Astrocyte (in vitro differentiated cells and primary cell): ENCODE measurements around the gene COL6A5. TPM values are rescaled to one million over a fixed set of nuclear protein-coding genes. Genes with fewer than 3 reads are reported as not detected.

Source experiments
- DNase-seq: peaks from one replicate; pipeline ENCODE4 v3.0.0-alpha.2; 2010; ENCODE audit warnings: low read depth
- FAIRE-seq: peaks from 2 replicates; lab custom pipeline; 2011; peaks lifted over from hg19 to GRCh38; lab: Jason Lieb, UNC
- H2AFZ ChIP-seq: 2 replicates; pipeline ENCODE4 v1.6.0; 2012; ENCODE audit warnings: low read depth, low read length, inconsistent platforms
- H3K27ac ChIP-seq: 2 replicates; pipeline ENCODE4 v1.5.1; 2011; ENCODE audit warnings: low read depth, low read length, inconsistent platforms
- H3K27me3 ChIP-seq: 2 replicates; pipeline ENCODE4 v1.6.0; 2011; ENCODE audit warnings: low read length, inconsistent platforms; ENCODE audit not compliant: insufficient read depth
- H3K36me3 ChIP-seq: 2 replicates; pipeline ENCODE4 v1.5.1; 2011; ENCODE audit warnings: low read length, inconsistent platforms; ENCODE audit not compliant: insufficient read depth
- H3K4me1 ChIP-seq: 2 replicates; pipeline ENCODE4 v1.5.1; 2011; ENCODE audit warnings: low read length, inconsistent platforms; ENCODE audit not compliant: insufficient read depth
- H3K4me2 ChIP-seq: 2 replicates; pipeline ENCODE4 v1.6.0; 2012; ENCODE audit warnings: low read length, inconsistent platforms
- H3K4me3 ChIP-seq: 2 replicates; pipeline ENCODE4 v1.5.1; 2011; ENCODE audit warnings: low read depth, mild to moderate bottlenecking, low read length, inconsistent platforms; ENCODE audit not compliant: insufficient read depth
- H3K79me2 ChIP-seq: 2 replicates; pipeline ENCODE4 v1.6.0; 2012; ENCODE audit warnings: mild to moderate bottlenecking, low read length, inconsistent platforms; ENCODE audit not compliant: insufficient read depth
- H3K9ac ChIP-seq: 2 replicates; pipeline ENCODE4 v1.6.0; 2012; ENCODE audit warnings: mild to moderate bottlenecking, low read length, inconsistent platforms
- H3K9me3 ChIP-seq: 2 replicates; pipeline ENCODE4 v1.5.1; 2012; ENCODE audit warnings: low read depth, mild to moderate bottlenecking, low read length, inconsistent platforms; ENCODE audit not compliant: insufficient read depth
- H4K20me1 ChIP-seq: 2 replicates; pipeline ENCODE4 v1.6.0; 2012; ENCODE audit warnings: low read length, inconsistent platforms; ENCODE audit not compliant: insufficient read depth
- H3K27ac Mint-ChIP-seq: one replicate; pipeline ENCODE4 v1.8.0; 2021; ENCODE audit warnings: mild to moderate bottlenecking, mixed read lengths; ENCODE audit not compliant: unreplicated experiment
- H3K27me3 Mint-ChIP-seq: one replicate; pipeline ENCODE4 v1.8.0; 2021; ENCODE audit warnings: low read depth, mixed read lengths; ENCODE audit not compliant: unreplicated experiment
- H3K36me3 Mint-ChIP-seq: one replicate; pipeline ENCODE4 v1.8.0; 2021; ENCODE audit warnings: low read depth, mixed read lengths; ENCODE audit not compliant: unreplicated experiment
- H3K4me1 Mint-ChIP-seq: one replicate; pipeline ENCODE4 v1.8.0; 2021; ENCODE audit warnings: low read depth, mixed read lengths; ENCODE audit not compliant: unreplicated experiment
- H3K4me3 Mint-ChIP-seq: one replicate; pipeline ENCODE4 v1.8.0; 2021; ENCODE audit warnings: mild to moderate bottlenecking, moderate library complexity, mixed read lengths; ENCODE audit not compliant: unreplicated experiment
- H3K9me3 Mint-ChIP-seq: one replicate; pipeline ENCODE4 v1.8.0; 2021; ENCODE audit warnings: mild to moderate bottlenecking, mixed read lengths; ENCODE audit not compliant: unreplicated experiment
- CTCF ChIP-seq: IDR thresholded peaks from 2 replicates; pipeline ENCODE4 v1.5.1; 2011; ENCODE audit warnings: low read depth, mild to moderate bottlenecking, inconsistent platforms, low read length, moderate library complexity; ENCODE audit not compliant: insufficient read depth
- EZH2 ChIP-seq: IDR thresholded peaks from 2 replicates; pipeline ENCODE4 v1.6.1; 2012; ENCODE audit warnings: mild to moderate bottlenecking, low read length, inconsistent platforms; ENCODE audit not compliant: insufficient read depth
- total RNA-seq: library from RNA; stranded (reverse); gene quantifications from 2 replicates; pipeline ENCODE4 v1.2.1, GENCODE V29; 2021

Gene COL6A5
- total RNA-seq, 1 donor from 2014 or later: 0.02 TPM

DNA sequence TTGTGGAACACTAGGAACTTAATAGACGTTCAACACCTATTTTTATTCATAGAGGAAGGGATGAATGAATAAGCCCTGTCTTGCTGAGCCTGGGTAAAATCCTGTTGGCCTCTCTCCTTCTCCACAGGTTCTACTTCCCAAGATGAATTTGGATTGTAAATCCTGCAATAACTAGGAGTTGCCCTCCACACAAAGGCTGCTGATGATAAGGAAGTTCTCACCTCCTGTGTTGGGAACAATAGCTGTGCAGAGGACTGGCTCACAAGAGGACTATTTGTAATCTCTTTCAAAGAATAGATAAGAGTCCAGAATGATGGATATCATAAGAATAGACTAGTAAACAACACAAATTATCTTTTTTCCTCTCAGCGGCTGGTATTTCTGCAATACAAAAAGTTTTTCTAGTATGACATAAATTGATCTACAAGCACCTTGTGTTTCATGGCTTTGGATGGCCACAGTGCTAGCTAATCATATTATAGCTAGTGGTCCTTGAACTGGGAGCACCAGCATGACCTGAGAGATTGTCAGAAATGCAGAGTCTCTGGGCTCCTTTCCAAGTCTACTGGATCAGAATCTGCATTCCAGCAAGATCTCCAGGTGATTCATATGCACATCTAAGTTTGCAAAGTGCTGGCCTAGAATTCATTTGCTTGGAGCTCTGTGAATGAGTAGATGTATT lies 143.4 kb downstream of the COL6A5 start:
- DNase-seq (no peak), FAIRE-seq (no peak)
- Histone ChIP-seq H3K79me2 (no peaks in the 10 kb centered on the region), H3K4me2 (no peak overlapping the region), H3K9ac (no peak overlapping the region), H4K20me1 (no peaks in the 10 kb centered on the region), H3K9me3 (no peaks in the 10 kb centered on the region), H2AFZ (no peak overlapping the region), H3K27ac (no peak overlapping the region), H3K4me1 (no peaks in the 10 kb centered on the region), H3K27me3 (no peaks in the 10 kb centered on the region), H3K4me3 (no peak overlapping the region), H3K36me3 (no peaks in the 10 kb centered on the region)
- H3K4me3 Mint-ChIP-seq: no peak overlapping the region
- no peaks in the 10 kb centered on the region for H3K9me3 Mint-ChIP-seq
- TF ChIP-seq EZH2 (no peak), CTCF (no peak)
- H3K4me1 Mint-ChIP-seq: peaks cover 16% of the 10 kb centered on the region
- no peaks in the 10 kb centered on the region for H3K36me3 Mint-ChIP-seq
- no peaks in the 10 kb centered on the region for H3K27me3 Mint-ChIP-seq
- H3K27ac Mint-ChIP-seq: no peak overlapping the region

DNA sequence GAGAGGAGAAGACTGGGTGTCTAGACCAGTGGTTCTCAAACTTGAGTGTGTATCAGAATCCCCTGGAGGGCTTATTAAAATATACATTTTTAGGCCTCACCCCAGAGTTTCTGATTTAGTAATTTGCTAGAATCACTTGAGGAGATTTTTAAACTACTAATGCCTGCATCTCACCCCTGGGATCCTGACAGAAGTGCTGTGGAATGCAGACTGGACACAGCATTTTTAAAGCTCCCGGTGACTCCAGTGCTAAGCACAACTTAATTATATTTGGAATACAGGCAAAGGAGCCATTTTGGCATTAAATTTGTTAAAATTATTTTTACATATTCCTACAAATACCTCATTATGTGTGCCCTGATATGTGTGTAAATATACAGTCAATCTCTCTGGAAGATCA lies 144.8 kb downstream of the COL6A5 start:
- H3K79me2 ChIP-seq: no peaks in the 10 kb centered on the region
- no peak overlapping the region for H3K27ac ChIP-seq
- no peaks in the 10 kb centered on the region for H3K9me3 ChIP-seq
- Mint-ChIP-seq H3K36me3 (no peaks in the 10 kb centered on the region), H3K4me3 (no peak overlapping the region), H3K27ac (peak overlapping the region; percentile 29), H3K27me3 (no peaks in the 10 kb centered on the region), H3K9me3 (no peaks in the 10 kb centered on the region), H3K4me1 (peaks cover 16% of the 10 kb centered on the region)
- DNase-seq: no peak
- no peak overlapping the region for H3K9ac ChIP-seq
- H3K4me2 ChIP-seq: no peak overlapping the region
- no peaks in the 10 kb centered on the region for H3K36me3 ChIP-seq
- H3K4me1 ChIP-seq: no peaks in the 10 kb centered on the region
- no peak overlapping the region for H2AFZ ChIP-seq
- no peak overlapping the region for H3K4me3 ChIP-seq
- TF ChIP-seq EZH2: no peak
- TF ChIP-seq CTCF: no peak
- no peaks in the 10 kb centered on the region for H3K27me3 ChIP-seq
- no peak for FAIRE-seq
- H4K20me1 ChIP-seq: no peaks in the 10 kb centered on the region

DNA sequence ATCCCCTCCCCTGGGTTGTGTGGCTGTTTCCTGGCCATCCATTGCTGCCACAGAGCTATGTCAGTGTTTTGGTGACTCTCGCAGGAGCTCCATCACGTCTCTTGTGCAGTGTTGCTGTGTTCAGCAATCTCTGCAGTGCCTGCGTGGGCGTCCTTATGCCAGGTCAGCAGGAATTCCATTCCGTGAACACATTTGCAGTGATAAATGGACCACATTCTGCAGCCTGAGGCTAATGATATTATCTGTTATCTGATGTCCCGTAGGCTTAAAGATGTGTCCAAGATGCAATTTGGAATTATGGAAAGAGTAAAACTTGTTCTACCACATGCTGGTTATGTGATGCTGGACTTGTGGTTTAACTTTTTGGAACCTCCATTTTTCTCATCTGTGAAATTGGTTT lies 146.0 kb downstream of the COL6A5 start:
- Histone ChIP-seq H3K4me3 (no peak overlapping the region), H3K4me1 (no peaks in the 10 kb centered on the region), H3K79me2 (no peaks in the 10 kb centered on the region), H3K9ac (no peak overlapping the region), H2AFZ (no peak overlapping the region), H3K36me3 (no peaks in the 10 kb centered on the region), H3K4me2 (no peak overlapping the region), H3K27me3 (no peaks in the 10 kb centered on the region), H3K9me3 (no peaks in the 10 kb centered on the region), H4K20me1 (no peaks in the 10 kb centered on the region), H3K27ac (no peak overlapping the region)
- Mint-ChIP-seq H3K4me3 (no peak overlapping the region), H3K27me3 (no peaks in the 10 kb centered on the region), H3K27ac (peak overlapping the region; percentile 81), H3K36me3 (no peaks in the 10 kb centered on the region), H3K9me3 (no peaks in the 10 kb centered on the region), H3K4me1 (peaks cover 16% of the 10 kb centered on the region)
- no peak for FAIRE-seq
- no peak for TF ChIP-seq CTCF
- no peak for TF ChIP-seq EZH2
- peak; percentile 11 for DNase-seq
